GM21447 (cell line): Measurements from ENCODE around the gene SLC31A1.

Source experiments
- ATAC-seq: cut with Tn5 transposase; IDR thresholded peaks from one replicate; pipeline ENCODE4 v1.9.1; 2021; ENCODE audit not compliant: unreplicated experiment

The SLC31A1 gene

GRCh38 chr9:113302792-113303418 is 81.6 kb downstream of the SLC31A1 start, which contains the start of gene RNF183:
TSS of gene RNF183 (minus strand) at chr9:113303376. CDS start at chr9:113298184, 5,192 bp downstream.
- ATAC-seq: no peak

- no peak for ATAC-seq
These were observed 85.2 kb downstream of the SLC31A1 start for GRCh38 chr9:113306566-113306965.

DNA sequence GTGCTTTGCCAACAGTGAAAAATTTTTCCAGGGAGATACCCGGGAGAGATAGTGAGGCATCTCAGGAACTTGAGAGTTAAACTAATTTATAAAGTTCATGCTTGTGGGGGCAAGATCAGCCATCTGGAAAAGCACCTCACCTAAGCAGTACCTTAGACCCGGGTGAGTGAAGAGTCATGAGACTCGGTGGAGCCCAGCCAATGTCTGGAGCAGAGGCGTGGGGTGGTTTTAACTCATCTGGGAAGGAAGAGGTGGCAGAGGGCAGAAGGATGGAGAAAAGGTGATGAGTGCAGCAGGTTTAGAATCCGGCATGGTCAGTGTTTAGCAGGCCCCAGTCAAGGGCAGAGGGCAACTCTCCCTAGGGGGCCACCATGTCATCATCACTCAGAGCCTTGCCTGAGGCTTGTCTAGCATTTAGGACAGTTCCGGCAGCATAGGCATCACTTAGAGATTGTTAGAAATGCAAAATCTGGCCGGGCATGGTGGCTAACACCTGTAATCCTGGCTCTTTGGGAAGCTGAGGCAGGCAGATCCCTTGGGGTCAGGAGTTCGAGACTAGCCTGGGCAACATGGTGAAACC is 86.1 kb downstream of the SLC31A1 start:
- ATAC-seq: no peak

GRCh38 chr9:113309204-113309813 is 88.0 kb downstream of the SLC31A1 start:
- ATAC-seq: no peak

- ATAC-seq: no peak
These were observed 89.2 kb downstream of the SLC31A1 start for GRCh38 chr9:113310538-113310937.

- ATAC-seq: no peak
These were observed 90.6 kb downstream of the SLC31A1 start for GRCh38 chr9:113311961-113312360.

GRCh38 chr9:113313261-113313660 is 91.9 kb downstream of the SLC31A1 start:
- ATAC-seq: no peak
